ENCODE measurements around the gene TRPM3. TPM values are rescaled to one million over a fixed set of nuclear protein-coding genes. Genes with fewer than 3 reads are reported as not detected.
A peak's percentile ranks its signal among the peaks of the same experiment; 100 is the strongest.

The TRPM3 gene
- total and polyA plus RNA-seq, 2 of the 13 experiments (the other 11 are each of a cell fraction or from before 2014, with no cell fraction given) = not detected

GRCh38 chr9:71096421-71097108 is 24.9 kb downstream of the TRPM3 start (continued):
- TF ChIP-seq MED8 (CRISPR knock-in tag; IDR thresholded peaks at IDR 0.05; ENCODE audit: insufficient replicate concordance) (no peak), ZNF431 (CRISPR knock-in tag; IDR thresholded peaks at IDR 0.05; ENCODE audit: borderline replicate concordance, low read depth) (no peak; the same call in 1 of the 2 replicates), ZNF207 (IDR thresholded peaks at IDR 0.05; ENCODE audit: borderline replicate concordance) (0 out of 2 replicates have a peak, but pooled peaks have one; percentile 72), TEAD3 (CRISPR knock-in tag; optimal IDR thresholded peaks at IDR 0.05; ENCODE audit: borderline replicate concordance) (peak; percentile 30), ZMYM3 (CRISPR knock-in tag; IDR thresholded peaks at IDR 0.05) (peak; percentile 86), DZIP1 (CRISPR knock-in tag; IDR thresholded peaks at IDR 0.05) (no peak), SKIL (CRISPR knock-in tag; IDR thresholded peaks at IDR 0.05; ENCODE audit: borderline replicate concordance) (no peak), ZNF660 (CRISPR knock-in tag; IDR thresholded peaks at IDR 0.05; ENCODE audit: borderline replicate concordance, low read depth) (no peak), CENPT (CRISPR knock-in tag; IDR thresholded peaks at IDR 0.05; ENCODE audit: low read depth) (no peak), ZNF496 (CRISPR knock-in tag; IDR thresholded peaks at IDR 0.05; ENCODE audit: insufficient replicate concordance) (no peak), XRCC5 (optimal IDR thresholded peaks at IDR 0.05; ENCODE audit: low read length) (peak; percentile 83), GFI1 (CRISPR knock-in tag; IDR thresholded peaks at IDR 0.05; ENCODE audit: borderline replicate concordance) (peak; percentile 89), ZNF878 (CRISPR knock-in tag; IDR thresholded peaks at IDR 0.05) (no peak; the same call in 1 of the 2 replicates), ZNF225 (CRISPR knock-in tag; IDR thresholded peaks at IDR 0.05) (no peak), MTA3 (CRISPR knock-in tag; IDR thresholded peaks at IDR 0.05) (no peak), HOXA5 (CRISPR knock-in tag; IDR thresholded peaks at IDR 0.05) (no peak), ZSCAN22 (CRISPR knock-in tag; IDR thresholded peaks at IDR 0.05) (no peak), SKI (IDR thresholded peaks at IDR 0.05; ENCODE audit: partially characterized antibody) (peak; percentile 67)
- TF ChIP-seq, protein P1, sequence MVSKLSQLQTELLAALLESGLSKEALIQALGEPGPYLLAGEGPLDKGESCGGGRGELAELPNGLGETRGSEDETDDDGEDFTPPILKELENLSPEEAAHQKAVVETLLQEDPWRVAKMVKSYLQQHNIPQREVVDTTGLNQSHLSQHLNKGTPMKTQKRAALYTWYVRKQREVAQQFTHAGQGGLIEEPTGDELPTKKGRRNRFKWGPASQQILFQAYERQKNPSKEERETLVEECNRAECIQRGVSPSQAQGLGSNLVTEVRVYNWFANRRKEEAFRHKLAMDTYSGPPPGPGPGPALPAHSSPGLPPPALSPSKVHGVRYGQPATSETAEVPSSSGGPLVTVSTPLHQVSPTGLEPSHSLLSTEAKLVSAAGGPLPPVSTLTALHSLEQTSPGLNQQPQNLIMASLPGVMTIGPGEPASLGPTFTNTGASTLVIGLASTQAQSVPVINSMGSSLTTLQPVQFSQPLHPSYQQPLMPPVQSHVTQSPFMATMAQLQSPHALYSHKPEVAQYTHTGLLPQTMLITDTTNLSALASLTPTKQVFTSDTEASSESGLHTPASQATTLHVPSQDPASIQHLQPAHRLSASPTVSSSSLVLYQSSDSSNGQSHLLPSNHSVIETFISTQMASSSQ (IDR thresholded peaks at IDR 0.05; ENCODE audit: low read depth) = peak; percentile 99
- TF ChIP-seq, protein P1 (CRISPR knock-in tag; IDR thresholded peaks at IDR 0.05; ENCODE audit: borderline replicate concordance) = peak; percentile 99

All from HepG2 (cell line).